ENCODE results near the gene KTN1. TPM values are rescaled to one million over a fixed set of nuclear protein-coding genes. Genes with fewer than 3 reads are reported as not detected.

KTN1 gene
- total and polyA plus RNA-seq, 2 experiments from 2014 or later: 124 to 607 TPM

- peaks cover 4% of the 10 kb centered on the region for H3K36me3 Mint-ChIP-seq (ENCODE audit: low read depth)
Observed at GRCh38 chr14:55577229-55577628, 2.8 kb upstream of the KTN1 start.

More at GRCh38 chr14:55577229-55577628, 2.8 kb upstream of the KTN1 start:
- peaks cover 4% of the 10 kb centered on the region for H3K27me3 Mint-ChIP-seq (ENCODE audit: insufficient read depth, low read depth, poor library complexity)
- peaks cover 13% of the 10 kb centered on the region; the same call in 1 of the 2 replicates for H3K4me1 ChIP-seq (ENCODE audit: insufficient read depth)
- H2AFZ ChIP-seq: no peak overlapping the region
- H3K36me3 ChIP-seq (ENCODE audit: insufficient read depth): no peaks in the 10 kb centered on the region
- H3K4me3 ChIP-seq: no peak overlapping the region
- peaks cover 26% of the 10 kb centered on the region for H3K79me2 ChIP-seq (replicated peaks; ENCODE audit: insufficient read depth)
- H4K20me1 ChIP-seq (replicated peaks; ENCODE audit: insufficient read depth): no peaks in the 10 kb centered on the region; the same call in 1 of the 2 replicates
- TF ChIP-seq REST (IDR thresholded peaks at IDR 0.05; ENCODE audit: unreplicated experiment) (no peak), EZH2phosphoT487 (IDR thresholded peaks at IDR 0.05; ENCODE audit: unreplicated experiment) (no peak), ZNF462 (CRISPR knock-in tag; IDR thresholded peaks at IDR 0.05) (no peak), ZNF331 (CRISPR knock-in tag; IDR thresholded peaks at IDR 0.05; ENCODE audit: low read depth) (no peak), JUNB (IDR thresholded peaks at IDR 0.05; ENCODE audit: unreplicated experiment) (no peak), POLR2AphosphoS5 (IDR thresholded peaks at IDR 0.05; ENCODE audit: low read depth) (no peak), NANOG (IDR thresholded peaks at IDR 0.05; ENCODE audit: borderline replicate concordance) (no peak), EZH2 (IDR thresholded peaks at IDR 0.05; ENCODE audit: low read depth, unreplicated experiment) (no peak), CREB1 (CRISPR knock-in tag; IDR thresholded peaks at IDR 0.05; ENCODE audit: low read depth) (no peak), STAT1 (IDR thresholded peaks at IDR 0.05; ENCODE audit: unreplicated experiment) (no peak), ZNF114 (CRISPR knock-in tag; IDR thresholded peaks at IDR 0.05) (no peak)
- TF ChIP-seq, protein P1, sequence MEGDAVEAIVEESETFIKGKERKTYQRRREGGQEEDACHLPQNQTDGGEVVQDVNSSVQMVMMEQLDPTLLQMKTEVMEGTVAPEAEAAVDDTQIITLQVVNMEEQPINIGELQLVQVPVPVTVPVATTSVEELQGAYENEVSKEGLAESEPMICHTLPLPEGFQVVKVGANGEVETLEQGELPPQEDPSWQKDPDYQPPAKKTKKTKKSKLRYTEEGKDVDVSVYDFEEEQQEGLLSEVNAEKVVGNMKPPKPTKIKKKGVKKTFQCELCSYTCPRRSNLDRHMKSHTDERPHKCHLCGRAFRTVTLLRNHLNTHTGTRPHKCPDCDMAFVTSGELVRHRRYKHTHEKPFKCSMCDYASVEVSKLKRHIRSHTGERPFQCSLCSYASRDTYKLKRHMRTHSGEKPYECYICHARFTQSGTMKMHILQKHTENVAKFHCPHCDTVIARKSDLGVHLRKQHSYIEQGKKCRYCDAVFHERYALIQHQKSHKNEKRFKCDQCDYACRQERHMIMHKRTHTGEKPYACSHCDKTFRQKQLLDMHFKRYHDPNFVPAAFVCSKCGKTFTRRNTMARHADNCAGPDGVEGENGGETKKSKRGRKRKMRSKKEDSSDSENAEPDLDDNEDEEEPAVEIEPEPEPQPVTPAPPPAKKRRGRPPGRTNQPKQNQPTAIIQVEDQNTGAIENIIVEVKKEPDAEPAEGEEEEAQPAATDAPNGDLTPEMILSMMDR (conservative IDR thresholded peaks at IDR 0.05; ENCODE audit: low read depth in 2 of 2): no peak
- TF ChIP-seq, protein P2, sequence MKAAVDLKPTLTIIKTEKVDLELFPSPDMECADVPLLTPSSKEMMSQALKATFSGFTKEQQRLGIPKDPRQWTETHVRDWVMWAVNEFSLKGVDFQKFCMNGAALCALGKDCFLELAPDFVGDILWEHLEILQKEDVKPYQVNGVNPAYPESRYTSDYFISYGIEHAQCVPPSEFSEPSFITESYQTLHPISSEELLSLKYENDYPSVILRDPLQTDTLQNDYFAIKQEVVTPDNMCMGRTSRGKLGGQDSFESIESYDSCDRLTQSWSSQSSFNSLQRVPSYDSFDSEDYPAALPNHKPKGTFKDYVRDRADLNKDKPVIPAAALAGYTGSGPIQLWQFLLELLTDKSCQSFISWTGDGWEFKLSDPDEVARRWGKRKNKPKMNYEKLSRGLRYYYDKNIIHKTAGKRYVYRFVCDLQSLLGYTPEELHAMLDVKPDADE (IDR thresholded peaks at IDR 0.05): no peak
- no peaks in the 10 kb centered on the region for H3K27me3 ChIP-seq (ENCODE audit: insufficient read depth)
- peaks cover 22% of the 10 kb centered on the region for H3K4me1 Mint-ChIP-seq
- DNase-seq (ENCODE audit: low spot score): no peak
- H3K9me3 Mint-ChIP-seq: no peaks in the 10 kb centered on the region
- H3K4me2 ChIP-seq: no peak overlapping the region
- H3K27ac Mint-ChIP-seq: no peak overlapping the region
- H3K27ac ChIP-seq (ENCODE audit: low read depth): no peak overlapping the region
- no peaks in the 10 kb centered on the region for H3K9me2 ChIP-seq (ENCODE audit: insufficient read depth)
- peaks cover 8% of the 10 kb centered on the region; the same call in 1 of the 2 replicates for H3F3A ChIP-seq (replicated peaks; ENCODE audit: low read depth)
- no peak for ATAC-seq
- no peak overlapping the region for H3K4me3 Mint-ChIP-seq
